Uterus (tissue), 2 donors: ENCODE data around the gene COL4A6.

Experiments
- CTCF ChIP-seq, 4 experiments: fragments of 200-600 bp in 2 of 4; fragments of 450-650 bp in 2 of 4; sonication (generic) in 2 of 4; IDR thresholded peaks; one replicate each; pipeline ENCODE4 v1.5.1; 2016 to 2019; ENCODE audit warnings: antibody characterized with exemption in 4 of 4, mild to moderate bottlenecking in 2 of 4, moderate library complexity in 1 of 4
- POLR2A ChIP-seq, 2 donors: fragments of 450-650 bp; IDR thresholded peaks; one replicate each; pipeline ENCODE4 v1.6.1; 2016; ENCODE audit warnings: antibody characterized with exemption in 2 of 2, mild to moderate bottlenecking in 1 of 2, moderate library complexity in 1 of 2

- TF ChIP-seq CTCF (IDR thresholded peaks at IDR 0.05): no peak
- no peak for TF ChIP-seq POLR2A (IDR thresholded peaks at IDR 0.05)
These were observed 18.8 kb downstream of the COL4A6 start for GRCh38 chrX:108419401-108419800.
